Islet of Langerhans (tissue), 1 donor: ENCODE data around the gene NRN1.
"Not testable (repeated sequence)": the region's sequence is repeated elsewhere in the genome, so short reads cannot be mapped to it uniquely, and the experiment has no call there.

ENCODE experiments used
- FAIRE-seq: peaks from one replicate; lab custom pipeline; 2011; peaks lifted over from hg19 to GRCh38; lab: Jason Lieb, UNC

Gene NRN1, protein sequence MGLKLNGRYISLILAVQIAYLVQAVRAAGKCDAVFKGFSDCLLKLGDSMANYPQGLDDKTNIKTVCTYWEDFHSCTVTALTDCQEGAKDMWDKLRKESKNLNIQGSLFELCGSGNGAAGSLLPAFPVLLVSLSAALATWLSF

DNA sequence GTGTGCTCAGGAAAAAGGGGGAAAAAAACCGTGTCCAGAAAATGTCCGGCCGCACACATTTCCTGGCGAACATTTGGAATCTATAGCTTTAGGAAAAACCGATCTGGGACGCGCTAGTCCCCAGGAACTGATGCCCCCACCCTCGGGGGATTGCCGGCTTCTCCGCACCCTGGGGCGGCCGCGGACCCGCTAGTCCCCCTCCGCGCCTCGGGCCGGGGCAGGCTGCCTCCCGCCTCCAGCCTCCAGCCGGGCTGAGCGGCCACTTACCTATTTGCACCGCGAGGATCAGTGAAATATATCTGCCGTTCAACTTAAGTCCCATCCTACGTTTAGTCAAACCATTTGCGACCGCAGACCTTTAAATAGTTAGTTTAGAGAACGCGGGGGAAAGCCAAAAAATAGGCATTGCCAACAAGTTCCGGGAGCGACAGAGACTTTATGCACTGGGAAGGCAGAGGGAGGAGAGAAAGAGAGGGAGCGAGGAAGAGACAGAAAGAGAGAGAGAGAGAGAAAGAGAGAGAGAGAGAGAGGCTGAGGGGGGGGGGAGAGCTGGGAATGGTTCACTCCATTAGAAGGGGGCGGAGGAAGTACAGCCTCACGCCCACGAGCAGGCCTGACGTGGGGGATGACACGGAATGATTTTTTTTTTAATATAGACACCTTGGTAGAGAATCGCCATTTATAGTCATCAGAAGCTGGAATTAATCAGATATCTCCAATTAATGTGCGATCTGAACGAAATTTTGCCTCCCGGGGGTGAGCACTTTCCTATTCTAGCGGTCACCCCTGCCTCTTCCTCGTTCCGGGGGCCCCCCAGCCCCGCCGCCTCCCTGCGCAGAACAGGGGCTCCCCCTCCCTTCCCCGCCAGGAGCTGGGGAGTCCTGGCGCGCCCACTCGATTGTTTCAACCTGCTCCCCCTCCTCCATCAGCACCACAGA, at the start of gene NRN1:
TSS of gene NRN1 (minus strand) at position 498 of the 938 bp plus-strand sequence. CDS start at position 322, 176 bp downstream.
- FAIRE-seq = no peak

DNA sequence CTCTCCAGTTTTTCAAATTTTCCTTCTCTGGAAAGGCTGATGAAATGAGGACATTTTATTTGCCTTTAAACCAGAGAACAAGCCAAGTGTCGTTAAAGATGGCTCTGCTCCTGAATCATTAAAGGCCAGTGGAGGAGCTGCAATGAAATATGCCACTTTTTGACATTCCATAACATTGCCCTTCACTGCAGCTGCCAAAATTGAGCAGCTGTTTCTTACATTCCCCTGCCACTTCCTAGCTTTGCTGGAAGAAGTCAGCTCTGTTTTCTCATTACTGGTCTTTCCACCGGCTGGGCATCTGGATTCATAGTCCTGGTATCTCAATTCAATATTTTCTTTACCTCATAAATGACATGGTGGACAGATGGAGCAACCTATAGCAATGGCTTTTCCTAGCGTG, 45.5 kb upstream of the NRN1 start:
- FAIRE-seq = no peak

DNA sequence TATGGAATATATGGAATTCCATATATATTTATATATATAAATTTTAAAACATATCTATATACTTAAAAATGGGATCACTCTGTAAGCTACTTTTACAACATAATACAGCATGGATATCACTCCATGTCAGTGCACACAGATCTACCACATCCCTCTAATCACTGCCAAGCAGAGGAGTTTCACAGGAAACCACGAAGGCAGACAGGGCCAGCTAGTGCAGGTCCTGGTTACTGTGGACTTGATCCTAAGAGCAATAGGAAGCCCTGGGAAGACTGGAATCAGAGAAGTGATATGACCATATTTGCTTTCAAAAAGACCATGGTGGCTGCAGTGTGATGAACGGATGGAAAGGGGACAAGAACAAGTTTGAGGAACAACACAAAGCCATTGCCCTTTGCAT, 40.0 kb upstream of the NRN1 start:
- FAIRE-seq = no peak

DNA sequence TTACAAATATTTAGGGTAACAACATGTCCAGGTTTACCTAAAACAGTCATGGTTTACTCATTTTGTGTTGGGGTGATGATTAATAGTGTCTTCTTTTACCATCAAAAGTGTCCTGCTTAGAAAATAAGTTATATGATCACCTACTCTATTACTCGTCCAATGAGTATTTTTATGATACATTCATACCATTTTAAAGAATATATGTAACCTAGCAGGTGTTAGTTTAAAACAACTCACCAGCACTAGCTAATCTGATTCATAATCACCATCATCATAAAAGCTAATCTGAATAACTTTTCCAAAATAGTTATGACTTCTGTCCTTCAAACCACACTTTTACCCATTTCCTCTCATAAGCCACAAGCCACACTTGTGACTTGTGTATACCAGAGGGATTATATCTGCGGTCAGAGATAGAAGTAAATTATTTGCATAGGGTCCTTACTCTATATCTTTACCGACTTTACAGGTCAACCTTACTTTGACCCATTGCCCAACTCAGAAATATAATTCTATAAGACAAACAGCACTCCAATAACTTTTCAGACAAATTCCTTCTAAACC, 33.3 kb upstream of the NRN1 start:
- FAIRE-seq = no peak

DNA sequence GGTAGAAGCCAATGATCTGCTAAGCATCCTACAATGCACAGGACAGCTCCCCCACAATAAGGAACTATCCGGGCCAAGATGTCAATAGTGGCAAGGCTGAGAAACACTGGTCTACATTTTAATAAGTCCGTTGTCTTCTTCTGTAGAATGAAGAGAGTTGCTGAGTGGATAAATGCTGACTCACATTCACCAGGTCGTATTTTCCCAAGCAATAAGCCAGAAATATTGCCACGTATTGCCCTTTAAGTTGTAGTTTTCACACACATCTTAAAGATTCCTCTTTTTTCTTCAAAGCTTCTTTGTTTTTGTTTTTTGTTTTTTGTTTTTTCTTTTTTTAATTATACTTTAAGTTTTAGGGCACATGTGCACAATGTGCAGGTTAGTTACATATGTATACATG, 30.5 kb upstream of the NRN1 start:
- no peak for FAIRE-seq

DNA sequence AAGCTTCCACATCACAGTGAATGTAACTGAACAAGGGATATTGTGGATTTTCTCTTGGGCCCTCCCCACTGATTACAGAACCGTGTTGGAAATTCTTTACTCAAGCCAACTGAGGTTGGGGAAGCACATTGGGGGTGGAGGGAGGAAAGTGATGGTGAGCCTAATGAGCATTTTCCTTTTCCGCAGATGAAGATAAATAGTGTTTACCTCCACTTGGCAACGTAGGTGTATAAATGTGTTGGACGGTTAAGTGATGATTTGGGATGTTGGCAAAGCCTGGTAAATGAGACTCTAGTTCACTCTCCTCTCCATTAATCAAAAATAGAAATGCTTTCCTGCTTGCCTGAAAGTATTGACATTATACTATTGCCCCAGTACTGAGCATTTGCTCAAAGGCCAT, 27.1 kb upstream of the NRN1 start:
- FAIRE-seq = no peak

DNA sequence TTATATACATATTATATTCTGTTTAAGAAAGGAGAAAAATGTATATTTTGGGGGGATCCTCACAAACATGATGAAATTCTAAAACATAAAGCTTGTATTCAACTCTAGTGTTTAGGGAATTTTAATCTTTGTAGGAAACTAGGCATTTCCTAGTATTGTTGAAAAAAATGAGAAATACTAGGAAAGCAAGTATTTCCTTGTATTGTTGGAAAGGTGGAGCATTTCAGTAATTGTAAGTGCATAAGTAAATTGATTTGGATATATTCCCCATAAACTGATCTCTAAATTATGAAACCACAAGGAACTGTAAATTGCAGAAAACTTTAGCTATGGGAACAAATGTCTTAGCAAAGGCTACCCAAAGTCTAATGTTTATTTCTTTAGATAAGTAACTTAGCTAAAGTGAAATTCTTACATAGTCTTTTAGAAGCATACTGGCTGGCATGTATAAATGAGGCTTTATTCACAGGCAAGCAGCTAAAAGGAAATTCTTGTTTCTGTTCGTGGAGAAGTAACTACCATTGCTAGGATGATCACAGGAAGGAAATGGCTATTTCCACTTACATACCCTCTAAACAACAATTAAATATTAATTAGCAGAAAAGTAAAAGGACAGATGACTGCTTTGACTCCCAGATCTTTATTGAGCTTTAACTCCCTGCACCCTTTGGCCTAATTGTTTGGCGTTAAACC, 19.9 kb upstream of the NRN1 start:
- no peak for FAIRE-seq

DNA sequence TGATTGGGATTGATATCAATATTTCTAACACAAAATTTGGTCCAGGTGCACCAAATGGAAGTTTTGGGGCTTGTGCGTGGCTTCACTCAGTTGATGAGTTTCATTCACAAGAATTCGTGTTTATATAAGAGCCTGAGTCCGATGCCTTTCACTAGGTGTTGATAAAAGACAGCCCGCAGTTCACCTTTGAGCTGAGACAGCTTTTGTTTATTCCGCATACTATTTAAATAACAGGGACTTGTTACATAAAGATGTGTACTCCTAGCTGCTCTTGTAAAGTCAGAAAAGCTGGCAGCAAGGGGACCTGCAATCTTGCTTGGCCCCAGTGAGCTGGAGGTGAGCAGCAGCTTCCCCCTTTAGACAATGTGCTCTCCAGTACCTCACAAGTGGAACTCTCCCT, 19.0 kb upstream of the NRN1 start:
- FAIRE-seq = no peak

DNA sequence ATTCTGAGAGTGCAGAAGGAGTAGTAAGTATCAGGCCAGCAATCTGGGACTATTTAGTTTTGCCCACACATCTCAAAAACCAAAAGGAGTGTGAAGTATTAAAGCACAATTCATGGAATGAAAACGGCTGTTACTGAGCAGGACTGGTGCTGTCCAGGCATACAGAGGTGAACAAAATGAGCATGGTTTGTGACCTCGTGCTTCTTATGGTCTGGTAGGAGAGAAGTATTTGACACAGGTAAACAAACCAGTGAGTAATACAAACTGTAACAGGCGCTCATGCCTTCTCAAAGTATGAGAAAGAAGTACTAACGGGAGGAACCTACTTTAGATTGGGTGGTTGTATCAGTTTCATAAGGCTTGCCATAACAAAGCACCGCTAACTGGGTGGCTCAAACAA, 17.5 kb upstream of the NRN1 start:
- FAIRE-seq = no peak

DNA sequence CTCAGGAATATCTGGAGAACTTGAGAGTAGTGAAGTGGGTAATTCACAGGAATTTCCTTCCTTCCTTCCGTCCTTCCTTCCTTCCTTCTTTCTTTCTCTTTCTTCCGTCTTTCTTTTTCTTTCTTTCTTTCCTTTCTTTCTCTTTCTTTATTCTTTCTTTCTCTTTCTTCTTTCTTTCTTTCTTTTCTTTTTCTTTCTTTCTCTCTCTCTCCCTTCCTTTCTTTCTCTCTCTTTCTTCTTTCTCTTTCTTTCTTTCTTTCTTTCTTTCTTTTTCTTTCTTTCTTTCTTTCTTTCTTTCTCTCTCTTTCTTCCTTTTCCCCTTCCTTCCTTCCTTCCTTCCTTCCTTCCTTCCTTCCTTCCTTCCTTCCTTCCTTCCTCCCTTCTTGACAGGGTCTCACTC, 16.1 kb upstream of the NRN1 start:
- not testable (repeated sequence) for FAIRE-seq

DNA sequence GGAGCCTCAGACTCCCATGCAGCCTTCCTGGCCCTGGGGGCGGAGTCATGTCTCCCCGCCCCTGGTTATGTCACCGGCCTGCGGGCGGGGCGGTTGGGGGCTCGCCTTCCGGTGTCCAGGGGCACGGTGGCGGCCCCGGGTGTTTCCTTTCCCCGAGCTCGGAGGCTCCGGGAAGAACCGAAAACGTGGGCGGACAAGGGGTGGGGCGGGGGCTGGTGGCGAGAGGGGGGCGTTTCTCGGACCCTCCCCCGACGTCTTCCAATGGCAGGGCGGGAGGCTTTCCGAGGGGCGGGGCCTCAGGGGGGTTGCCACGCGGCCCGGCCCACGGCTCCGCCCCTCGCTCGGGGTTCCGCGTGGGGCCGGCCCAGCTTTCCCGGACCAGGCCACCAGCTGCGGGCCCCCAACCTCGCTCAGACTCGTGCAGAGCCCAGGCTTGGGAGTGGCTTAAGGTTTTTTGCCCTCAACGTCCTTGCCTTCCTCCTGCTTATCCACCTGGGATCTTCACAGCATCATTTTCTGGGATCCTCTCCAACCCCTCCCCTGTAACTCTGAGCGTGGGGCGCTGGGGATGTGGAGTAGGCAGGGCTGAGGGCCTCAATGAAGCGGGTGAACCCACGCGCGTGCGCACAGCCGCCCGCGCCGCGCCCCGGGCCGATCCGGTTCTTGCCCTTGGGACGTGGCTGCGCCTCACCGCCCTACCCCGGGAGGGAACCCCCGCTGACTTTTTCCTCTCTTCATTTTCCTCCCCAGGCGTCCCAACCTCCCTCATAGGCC, 2.1 kb upstream of the NRN1 start:
- FAIRE-seq = no peak

DNA sequence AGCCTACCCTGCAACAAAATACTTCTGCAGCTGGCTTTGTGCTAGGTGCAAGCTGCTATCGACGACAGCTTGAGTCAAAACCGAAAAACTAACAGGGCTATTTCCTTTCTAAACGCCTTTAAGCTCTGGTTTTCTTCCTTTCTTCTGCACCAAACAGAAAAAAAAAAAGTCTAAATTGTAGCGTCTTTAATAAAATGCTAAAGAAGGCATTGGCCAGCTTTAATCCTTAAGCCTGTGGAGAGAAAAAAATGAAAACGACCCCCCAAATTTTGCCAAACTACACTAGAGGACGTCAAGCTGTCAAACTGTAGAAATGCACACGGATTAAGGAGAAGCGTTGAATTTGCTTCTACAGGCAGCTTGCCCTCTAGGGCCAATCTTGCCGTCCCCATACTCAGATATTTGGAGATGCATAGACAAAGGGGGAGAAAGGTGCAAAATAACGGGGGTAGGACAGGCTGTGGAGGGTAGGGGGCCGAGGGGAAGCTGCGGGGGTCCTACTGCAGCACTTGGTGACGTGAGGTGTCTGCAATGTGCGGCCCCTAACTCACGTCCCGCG, 1.4 kb upstream of the NRN1 start:
- no peak for FAIRE-seq

DNA sequence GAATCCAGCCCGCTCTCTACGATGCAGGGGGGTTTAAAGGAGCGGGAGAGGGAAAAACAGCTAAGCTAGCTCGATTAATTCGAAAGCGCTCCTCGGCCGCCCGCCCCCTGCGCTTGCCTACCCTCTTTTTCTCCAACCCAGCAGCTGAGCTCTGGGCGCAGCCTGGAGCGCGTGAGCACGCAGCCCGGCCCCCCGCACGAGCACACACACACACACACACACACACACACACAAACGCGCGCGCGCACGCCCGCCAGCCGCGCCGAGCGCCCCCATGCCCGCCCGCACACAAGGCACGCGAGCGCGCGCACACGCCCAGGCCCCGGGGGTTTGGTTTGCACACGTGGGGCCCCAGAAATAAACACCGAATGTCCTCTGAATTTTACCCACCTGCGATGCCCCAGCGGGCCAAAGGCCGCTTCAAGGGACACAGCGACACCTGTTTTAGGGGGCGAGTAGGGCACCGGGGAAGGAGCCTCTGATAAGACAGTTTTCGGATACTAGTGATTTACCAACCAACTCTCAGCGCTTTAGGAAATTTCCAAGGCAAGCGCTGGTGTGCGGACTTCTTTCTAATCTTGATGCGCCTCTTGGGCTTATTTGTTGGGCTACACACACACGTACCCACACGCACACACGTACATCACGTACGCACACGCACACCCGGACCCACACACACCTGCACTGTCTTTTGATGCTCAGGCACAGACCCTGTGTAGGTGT, 802 bp upstream of the NRN1 start:
- no peak for FAIRE-seq

DNA sequence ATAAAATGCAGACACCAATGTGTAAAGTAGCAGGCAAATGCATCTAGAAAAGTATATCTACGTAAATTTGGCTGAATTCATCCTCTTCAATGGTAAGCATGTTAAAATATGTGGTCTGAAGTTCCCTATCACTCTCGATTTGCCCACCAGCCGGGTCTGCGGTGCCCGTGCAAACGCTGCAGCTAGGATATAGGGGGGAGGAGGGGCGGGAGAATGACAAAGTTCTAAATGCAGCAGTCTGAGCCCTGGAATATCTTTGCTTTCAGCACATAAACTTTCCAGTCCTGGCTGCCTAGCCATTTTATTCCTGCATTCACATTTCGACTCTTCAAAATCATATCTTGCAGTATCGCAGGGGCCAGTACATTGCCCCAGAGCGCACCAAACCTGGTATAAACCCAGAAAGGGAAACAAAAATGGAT, 708 bp downstream of the NRN1 start:
- FAIRE-seq = no peak

DNA sequence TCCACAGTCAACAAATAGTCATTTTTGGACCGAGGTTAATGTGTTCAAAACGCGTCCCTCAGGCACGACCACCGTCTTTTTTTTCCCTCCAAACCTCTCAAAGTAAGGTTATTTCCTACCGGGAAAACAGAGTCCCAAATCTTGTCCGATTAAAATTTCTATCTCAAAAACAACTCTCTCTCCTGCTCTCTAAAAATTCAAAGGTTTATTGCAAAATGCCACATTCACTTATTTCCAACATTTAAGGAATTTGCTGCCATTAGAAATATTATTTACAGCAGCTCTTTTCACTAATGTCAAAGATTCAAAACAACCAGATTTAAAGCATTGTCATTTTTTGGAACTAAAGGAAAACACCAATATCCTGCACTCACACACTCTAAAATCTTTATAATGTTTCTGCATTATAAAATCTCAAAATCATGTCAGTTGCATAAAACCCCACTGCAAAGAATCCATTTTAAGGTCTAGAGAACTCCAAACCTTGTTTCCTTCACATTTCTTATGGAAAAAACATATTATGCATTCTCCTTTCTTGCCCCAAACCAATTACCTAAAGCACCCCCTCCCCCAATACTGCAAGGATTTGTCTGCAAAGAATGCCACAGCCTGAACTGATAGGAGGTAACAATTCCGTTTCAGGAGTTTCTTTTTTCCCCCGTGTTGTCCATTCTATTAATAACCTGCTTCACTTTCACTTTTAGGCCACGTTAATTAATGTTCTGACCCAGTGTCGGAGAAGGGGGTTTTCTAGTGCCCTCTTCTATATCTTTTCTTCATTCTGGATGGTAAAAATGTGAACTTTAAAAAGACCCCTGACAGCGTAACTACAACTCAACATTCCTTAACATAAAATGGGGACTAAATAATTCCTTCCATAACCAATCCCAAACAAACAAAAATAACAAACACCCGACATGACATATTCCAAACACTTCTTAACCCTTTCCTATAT, 1.4 kb downstream of the NRN1 start:
- FAIRE-seq = peak; percentile 33

DNA sequence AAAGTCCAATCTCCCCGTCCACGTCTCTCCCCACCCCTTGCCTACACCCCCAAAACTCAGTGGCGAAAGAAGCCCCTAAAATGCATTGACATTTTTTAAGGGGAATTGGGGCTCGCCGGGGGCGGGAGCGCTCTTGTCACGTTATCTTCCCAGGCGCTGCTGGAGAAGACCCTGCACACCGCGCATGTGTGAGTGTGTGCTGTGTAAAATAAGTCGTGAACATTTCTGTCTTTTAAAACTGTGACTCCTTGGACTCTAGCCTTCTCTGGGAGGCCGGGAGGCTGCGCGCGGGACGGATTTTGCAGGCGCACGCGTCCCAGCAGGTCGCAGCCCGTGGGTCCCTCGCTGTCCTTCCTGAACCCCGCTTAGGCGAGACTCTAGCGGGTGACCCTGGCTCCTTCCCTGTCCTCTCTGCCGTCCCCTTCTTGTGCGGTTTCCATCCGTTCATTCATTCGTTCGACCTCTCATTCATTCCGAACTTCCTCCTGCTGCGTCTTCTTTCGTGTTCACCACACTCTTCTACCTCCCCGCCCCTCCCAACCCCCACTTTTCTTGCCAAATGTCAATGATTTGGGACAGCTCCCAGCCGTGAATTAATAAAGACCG, 2.2 kb downstream of the NRN1 start:
- FAIRE-seq = no peak

DNA sequence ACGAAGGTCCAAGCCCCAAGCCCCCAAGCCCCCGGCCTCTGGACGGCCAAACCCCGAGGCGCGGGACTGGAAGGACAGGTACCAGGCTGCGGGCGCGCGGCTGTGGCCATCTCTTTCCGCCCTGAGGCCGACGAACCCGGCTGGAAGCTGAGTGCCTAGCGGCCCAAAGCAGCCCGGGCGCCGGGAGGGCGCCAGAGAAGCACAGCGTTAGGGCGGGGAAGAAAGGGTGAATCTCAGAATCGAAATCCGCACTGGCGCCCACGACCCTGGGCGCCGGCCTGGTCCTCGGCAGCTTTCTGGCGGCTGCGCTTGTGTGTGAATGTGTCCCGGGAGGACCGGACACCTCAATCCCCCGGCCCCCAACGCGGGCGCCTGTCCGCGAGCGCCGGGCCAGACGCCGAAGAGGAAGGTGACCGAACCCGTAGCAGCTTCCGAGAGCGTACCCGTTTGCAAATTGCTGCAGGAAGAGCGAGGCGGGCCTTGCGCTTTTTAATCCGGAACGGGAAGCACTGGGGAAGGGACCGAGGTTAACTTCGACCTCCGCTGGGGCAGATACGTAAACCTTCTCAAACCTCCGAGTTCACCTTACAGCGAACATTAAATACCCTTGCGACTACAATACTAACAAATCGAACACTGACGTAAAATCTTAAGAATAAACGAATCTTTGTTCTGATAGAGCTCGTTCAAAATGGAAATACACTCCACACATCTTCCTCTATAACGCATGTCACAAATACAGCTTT, 2.9 kb downstream of the NRN1 start:
- FAIRE-seq = no peak

DNA sequence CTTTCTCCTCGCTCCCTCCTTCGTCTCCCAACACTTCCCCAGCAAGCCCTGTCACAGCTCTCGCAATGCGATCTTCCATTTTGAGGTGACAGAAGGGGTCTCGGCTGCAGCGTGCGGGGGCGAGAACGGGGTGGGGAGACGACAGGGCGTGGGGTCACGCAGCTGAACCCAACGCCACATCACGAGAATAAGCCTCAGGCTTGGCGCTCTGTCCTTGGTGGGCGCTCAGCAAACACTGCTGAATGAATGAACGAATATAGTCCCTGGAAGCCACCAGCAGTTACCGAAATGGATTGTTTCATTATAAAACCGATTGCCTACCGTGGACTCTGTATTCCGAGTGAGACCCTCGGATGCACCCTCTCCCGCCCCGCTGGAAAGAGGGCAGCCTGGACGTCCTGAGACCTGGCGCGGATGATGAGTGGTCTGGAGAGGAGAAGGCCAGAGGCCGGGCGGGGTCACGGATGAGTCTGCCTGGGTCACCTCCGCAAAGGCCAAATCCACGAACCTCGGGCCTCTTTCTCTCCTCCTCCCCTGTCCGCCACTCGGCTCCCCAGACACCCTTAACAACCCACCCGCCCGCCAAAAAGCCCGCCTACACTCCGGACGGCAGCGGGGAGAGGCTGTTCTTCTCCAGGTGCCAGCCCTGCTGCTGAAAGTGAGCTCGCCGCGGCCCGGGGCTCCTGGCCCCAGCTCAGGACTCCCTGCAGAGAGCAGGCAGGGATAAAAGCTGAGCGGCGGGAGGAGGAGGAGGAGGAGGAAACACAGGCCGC, 3.7 kb downstream of the NRN1 start:
- no peak for FAIRE-seq
